ENCODE measurements around the gene LEMD2.

LEMD2 gene

GRCh38 chr6:33826537-33826936 is 37.6 kb upstream of the LEMD2 start:
- H2AFZ ChIP-seq (ENCODE audit: low read depth, low read length) = no peak overlapping the region
- peaks cover 21% of the 10 kb centered on the region for H3K27me3 ChIP-seq (ENCODE audit: insufficient read depth, low read length)
- no peak overlapping the region for H3K4me3 ChIP-seq (ENCODE audit: low read length)
- no peaks in the 10 kb centered on the region for H3K4me1 ChIP-seq (ENCODE audit: insufficient read depth, low read length)
- H3K36me3 ChIP-seq (ENCODE audit: insufficient read depth, low read length) = no peaks in the 10 kb centered on the region
- no peaks in the 10 kb centered on the region for H3K9me3 ChIP-seq (ENCODE audit: low read length)

- no peaks in the 10 kb centered on the region for H3K36me3 ChIP-seq (ENCODE audit: insufficient read depth, low read length)
- no peak overlapping the region for H3K4me3 ChIP-seq (ENCODE audit: low read length)
- H3K9me3 ChIP-seq (ENCODE audit: low read length) = no peaks in the 10 kb centered on the region
- no peak overlapping the region for H2AFZ ChIP-seq (ENCODE audit: low read depth, low read length)
- H3K27me3 ChIP-seq (ENCODE audit: insufficient read depth, low read length) = peaks cover 15% of the 10 kb centered on the region
- H3K4me1 ChIP-seq (ENCODE audit: insufficient read depth, low read length) = no peaks in the 10 kb centered on the region
Measured at GRCh38 chr6:33824461-33825154, 35.7 kb upstream of the LEMD2 start.

GRCh38 chr6:33823806-33824205 is 34.9 kb upstream of the LEMD2 start:
- Histone ChIP-seq H3K36me3 (ENCODE audit: insufficient read depth, low read length) (no peaks in the 10 kb centered on the region), H3K9me3 (ENCODE audit: low read length) (no peaks in the 10 kb centered on the region), H3K4me3 (ENCODE audit: low read length) (no peak overlapping the region), H3K27me3 (ENCODE audit: insufficient read depth, low read length) (peaks cover 10% of the 10 kb centered on the region), H2AFZ (ENCODE audit: low read depth, low read length) (no peak overlapping the region), H3K4me1 (ENCODE audit: insufficient read depth, low read length) (no peaks in the 10 kb centered on the region)

- Histone ChIP-seq H3K4me1 (ENCODE audit: insufficient read depth, low read length) (no peaks in the 10 kb centered on the region), H3K36me3 (ENCODE audit: insufficient read depth, low read length) (no peaks in the 10 kb centered on the region), H3K4me3 (ENCODE audit: low read length) (no peak overlapping the region), H3K27me3 (ENCODE audit: insufficient read depth, low read length) (peaks cover 6% of the 10 kb centered on the region), H2AFZ (ENCODE audit: low read depth, low read length) (no peak overlapping the region), H3K9me3 (ENCODE audit: low read length) (no peaks in the 10 kb centered on the region)
Measured at GRCh38 chr6:33822575-33823395, 33.9 kb upstream of the LEMD2 start.

DNA sequence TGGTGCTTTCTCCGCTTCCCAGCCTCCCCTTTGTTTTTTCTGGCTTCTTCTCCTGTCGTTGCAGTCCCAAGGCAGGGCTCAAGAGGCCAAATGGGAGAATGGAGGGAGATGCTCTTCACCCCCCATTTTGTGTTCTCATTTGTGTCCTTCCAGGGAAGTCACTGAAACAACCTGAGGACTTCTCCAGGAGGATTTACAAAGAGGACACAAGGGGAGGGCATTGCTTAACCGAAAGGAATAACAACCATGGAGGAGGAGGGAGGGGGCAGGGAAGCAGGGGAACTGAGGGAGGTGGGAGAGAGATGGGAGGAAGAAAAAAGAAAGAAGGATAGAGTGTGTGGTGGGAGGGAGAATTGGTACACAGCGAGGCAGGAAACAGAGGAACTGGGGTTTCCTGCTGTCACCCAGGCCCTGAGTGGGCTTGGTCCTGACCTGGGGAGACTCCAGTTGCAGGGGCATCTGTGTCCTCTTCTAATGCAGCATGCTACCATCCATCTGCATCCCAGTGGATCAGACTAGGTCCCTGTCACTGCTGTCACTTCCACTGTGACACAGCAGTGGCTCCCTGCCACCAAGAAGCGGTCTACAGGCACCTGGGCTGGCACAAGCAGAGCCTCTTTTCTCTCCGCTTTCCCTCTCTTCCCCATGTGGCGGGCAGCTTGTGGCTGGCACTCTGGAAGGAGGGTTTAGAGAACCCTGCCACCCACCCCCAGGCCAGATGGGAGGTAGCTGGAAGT is 32.0 kb upstream of the LEMD2 start:
- Histone ChIP-seq H3K4me1 (ENCODE audit: insufficient read depth, low read length) (no peaks in the 10 kb centered on the region), H3K36me3 (ENCODE audit: insufficient read depth, low read length) (no peaks in the 10 kb centered on the region), H3K9me3 (ENCODE audit: low read length) (no peaks in the 10 kb centered on the region), H2AFZ (ENCODE audit: low read depth, low read length) (no peak overlapping the region), H3K27me3 (ENCODE audit: insufficient read depth, low read length) (no peaks in the 10 kb centered on the region), H3K4me3 (ENCODE audit: low read length) (no peak overlapping the region)

DNA sequence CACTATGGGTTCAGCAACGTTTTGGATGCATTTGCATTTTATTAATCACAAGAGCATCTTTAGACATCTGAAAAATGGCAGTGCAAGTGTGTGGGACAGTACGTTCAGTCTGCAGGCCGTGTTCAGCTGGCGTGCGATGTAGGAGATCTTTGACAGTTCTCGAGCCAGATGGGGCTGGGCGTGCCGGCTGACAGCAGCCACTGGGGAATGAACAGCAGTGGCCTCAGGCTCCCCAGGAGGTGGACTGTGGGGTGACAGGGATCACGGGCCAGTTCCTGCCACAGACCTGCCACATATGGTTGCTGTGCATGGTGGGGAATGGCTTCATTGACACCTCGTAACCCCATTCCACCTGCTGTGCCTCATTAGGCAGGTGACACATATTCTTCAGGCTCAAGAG is 31.3 kb upstream of the LEMD2 start:
- H3K36me3 ChIP-seq (ENCODE audit: insufficient read depth, low read length) = no peaks in the 10 kb centered on the region
- no peaks in the 10 kb centered on the region for H3K9me3 ChIP-seq (ENCODE audit: low read length)
- H3K4me1 ChIP-seq (ENCODE audit: insufficient read depth, low read length) = no peaks in the 10 kb centered on the region
- H3K27me3 ChIP-seq (ENCODE audit: insufficient read depth, low read length) = no peaks in the 10 kb centered on the region
- H3K4me3 ChIP-seq (ENCODE audit: low read length) = no peak overlapping the region
- no peak overlapping the region for H2AFZ ChIP-seq (ENCODE audit: low read depth, low read length)

- no peaks in the 10 kb centered on the region for H3K27me3 ChIP-seq (ENCODE audit: insufficient read depth, low read length)
- H3K36me3 ChIP-seq (ENCODE audit: insufficient read depth, low read length) = no peaks in the 10 kb centered on the region
- no peaks in the 10 kb centered on the region for H3K9me3 ChIP-seq (ENCODE audit: low read length)
- no peak overlapping the region for H3K4me3 ChIP-seq (ENCODE audit: low read length)
- H3K4me1 ChIP-seq (ENCODE audit: insufficient read depth, low read length) = no peaks in the 10 kb centered on the region
- H2AFZ ChIP-seq (ENCODE audit: low read depth, low read length) = no peak overlapping the region
Measured at GRCh38 chr6:33819021-33819420, 30.1 kb upstream of the LEMD2 start.

GRCh38 chr6:33818293-33818692 is 29.4 kb upstream of the LEMD2 start:
- Histone ChIP-seq H3K9me3 (ENCODE audit: low read length) (no peaks in the 10 kb centered on the region), H3K4me3 (ENCODE audit: low read length) (no peak overlapping the region), H3K4me1 (ENCODE audit: insufficient read depth, low read length) (no peaks in the 10 kb centered on the region), H3K36me3 (ENCODE audit: insufficient read depth, low read length) (no peaks in the 10 kb centered on the region), H2AFZ (ENCODE audit: low read depth, low read length) (no peak overlapping the region), H3K27me3 (ENCODE audit: insufficient read depth, low read length) (no peaks in the 10 kb centered on the region)

DNA sequence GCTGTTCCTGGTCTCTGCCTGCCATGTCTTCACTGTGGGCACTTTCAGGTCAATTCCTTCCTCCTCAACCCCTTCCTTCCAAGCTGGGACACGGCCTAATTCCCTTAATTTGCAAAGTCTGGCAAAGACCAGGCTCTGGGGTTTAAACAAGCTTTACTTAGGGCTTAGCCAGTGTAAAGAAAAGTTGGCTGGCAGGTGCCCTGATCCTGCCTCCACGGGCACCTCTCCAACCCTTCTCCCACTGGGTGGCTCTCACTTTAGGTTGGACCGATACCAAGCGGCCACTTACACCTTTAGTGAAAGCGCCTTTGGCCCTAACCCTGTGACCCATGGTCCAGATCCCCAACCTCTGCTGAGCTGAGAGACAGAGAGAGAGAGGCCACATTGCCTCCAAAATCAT is 28.6 kb upstream of the LEMD2 start:
- no peaks in the 10 kb centered on the region for H3K4me1 ChIP-seq (ENCODE audit: insufficient read depth, low read length)
- H3K27me3 ChIP-seq (ENCODE audit: insufficient read depth, low read length) = no peaks in the 10 kb centered on the region

DNA sequence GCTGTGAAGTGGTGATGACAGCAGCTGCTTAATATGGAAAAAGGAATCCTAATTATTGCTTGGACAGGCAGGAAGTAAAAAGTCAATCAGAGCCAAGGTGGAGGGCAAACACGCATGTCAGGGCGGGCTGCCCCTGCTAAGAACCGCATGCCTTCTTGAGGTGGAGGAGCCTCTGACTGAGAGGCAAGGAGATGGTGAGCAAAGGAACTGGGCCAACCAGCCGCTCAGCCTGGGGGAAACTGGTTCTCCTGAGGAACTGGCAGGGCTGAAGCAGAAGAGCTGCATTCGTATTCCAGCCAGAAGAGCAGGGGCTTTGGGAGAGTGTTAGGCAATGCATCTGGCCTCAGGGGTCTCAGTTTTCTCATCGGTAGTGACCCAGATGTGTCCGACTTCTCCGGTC is 28.0 kb upstream of the LEMD2 start:
- H3K9me3 ChIP-seq (ENCODE audit: low read length) = no peaks in the 10 kb centered on the region
- H3K4me1 ChIP-seq (ENCODE audit: insufficient read depth, low read length) = no peaks in the 10 kb centered on the region
- peaks cover 2% of the 10 kb centered on the region for H3K27me3 ChIP-seq (ENCODE audit: insufficient read depth, low read length)
- no peaks in the 10 kb centered on the region for H3K36me3 ChIP-seq (ENCODE audit: insufficient read depth, low read length)
- no peak overlapping the region for H2AFZ ChIP-seq (ENCODE audit: low read depth, low read length)
- H3K4me3 ChIP-seq (ENCODE audit: low read length) = no peak overlapping the region

More for the DNA sequence above, 28.6 kb upstream of the LEMD2 start:
- H3K36me3 ChIP-seq (ENCODE audit: insufficient read depth, low read length) = no peaks in the 10 kb centered on the region
- no peak overlapping the region for H2AFZ ChIP-seq (ENCODE audit: low read depth, low read length)
- no peaks in the 10 kb centered on the region for H3K9me3 ChIP-seq (ENCODE audit: low read length)
- no peak overlapping the region for H3K4me3 ChIP-seq (ENCODE audit: low read length)

DNA sequence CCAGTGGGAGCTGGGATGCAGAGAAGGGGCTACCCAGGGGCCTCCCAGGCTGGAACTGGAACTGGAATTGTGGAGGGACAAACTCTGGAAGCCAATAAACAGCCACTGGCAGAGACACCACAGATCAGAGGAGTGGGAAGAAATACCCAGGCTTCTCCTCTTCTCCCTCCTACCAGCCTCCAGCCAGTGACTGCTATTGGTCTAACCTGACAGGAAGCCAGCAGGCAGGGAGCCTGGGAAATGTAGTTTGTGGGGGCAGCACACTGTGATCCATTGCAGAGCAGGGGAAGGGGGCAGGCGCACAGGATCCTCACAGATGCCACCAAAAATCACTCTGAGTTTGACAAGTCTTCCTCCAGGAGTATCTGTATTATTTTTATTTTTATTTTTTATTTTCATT is 26.9 kb upstream of the LEMD2 start:
- H3K4me3 ChIP-seq (ENCODE audit: low read length) = no peak overlapping the region
- no peaks in the 10 kb centered on the region for H3K4me1 ChIP-seq (ENCODE audit: insufficient read depth, low read length)
- H3K9me3 ChIP-seq (ENCODE audit: low read length) = no peaks in the 10 kb centered on the region
- no peaks in the 10 kb centered on the region for H3K36me3 ChIP-seq (ENCODE audit: insufficient read depth, low read length)
- H3K27me3 ChIP-seq (ENCODE audit: insufficient read depth, low read length) = peaks cover 4% of the 10 kb centered on the region
- H2AFZ ChIP-seq (ENCODE audit: low read depth, low read length) = peak overlapping the region; percentile 40

- peaks cover 3% of the 10 kb centered on the region for H3K4me1 ChIP-seq (ENCODE audit: insufficient read depth, low read length)
- H2AFZ ChIP-seq (ENCODE audit: low read depth, low read length) = no peak overlapping the region
- H3K4me3 ChIP-seq (ENCODE audit: low read length) = no peak overlapping the region
- H3K9me3 ChIP-seq (ENCODE audit: low read length) = no peaks in the 10 kb centered on the region
- no peaks in the 10 kb centered on the region for H3K36me3 ChIP-seq (ENCODE audit: insufficient read depth, low read length)
- H3K27me3 ChIP-seq (ENCODE audit: insufficient read depth, low read length) = peaks cover 11% of the 10 kb centered on the region
Measured at GRCh38 chr6:33813990-33814985, 25.4 kb upstream of the LEMD2 start.

Measured in neuron (in vitro differentiated cells).